HEK293T (cell line): ENCODE results near the gene SPRY1.

ENCODE experiments used
- CTBP1 ChIP-seq: fragments of 450-650 bp; IDR thresholded peaks from 2 replicates; pipeline ENCODE4 v1.6.1; 2016; ENCODE audit warnings: borderline replicate concordance
- ELF4 ChIP-seq: fragments of 450-650 bp; IDR thresholded peaks from 2 replicates; pipeline ENCODE4 v1.6.1; 2017; ENCODE audit warnings: antibody characterized with exemption
- FOXA1 ChIP-seq: fragments of 450-650 bp; IDR thresholded peaks from 2 replicates; pipeline ENCODE4 v1.6.1; 2016; ENCODE audit warnings: mild to moderate bottlenecking
- FOXM1 ChIP-seq: fragments of 450-650 bp; IDR thresholded peaks from 2 replicates; pipeline ENCODE4 v1.6.1; 2017; ENCODE audit warnings: mild to moderate bottlenecking, borderline replicate concordance
- HDGF ChIP-seq: fragments of 450-650 bp; IDR thresholded peaks from 2 replicates; pipeline ENCODE4 v1.6.1; 2017; ENCODE audit warnings: antibody characterized with exemption, borderline replicate concordance
- LEF1 ChIP-seq: fragments of 450-650 bp; IDR thresholded peaks from 2 replicates; pipeline ENCODE4 v1.6.1; 2017; ENCODE audit warnings: mild to moderate bottlenecking, borderline replicate concordance
- SP1 ChIP-seq: fragments of 450-650 bp; IDR thresholded peaks from 2 replicates; pipeline ENCODE4 v1.6.1; 2017
- SUZ12 ChIP-seq: fragments of 450-650 bp; IDR thresholded peaks from 2 replicates; pipeline ENCODE4 v1.6.1; 2016; ENCODE audit warnings: mild to moderate bottlenecking
- TARDBP ChIP-seq: fragments of 450-650 bp; IDR thresholded peaks from 2 replicates; pipeline ENCODE4 v1.6.1; 2016
- TF ChIP-seq, protein P1 (sequence below): fragments of 450-650 bp; IDR thresholded peaks from 2 replicates; pipeline ENCODE4 v1.6.1; 2016

DNA sequence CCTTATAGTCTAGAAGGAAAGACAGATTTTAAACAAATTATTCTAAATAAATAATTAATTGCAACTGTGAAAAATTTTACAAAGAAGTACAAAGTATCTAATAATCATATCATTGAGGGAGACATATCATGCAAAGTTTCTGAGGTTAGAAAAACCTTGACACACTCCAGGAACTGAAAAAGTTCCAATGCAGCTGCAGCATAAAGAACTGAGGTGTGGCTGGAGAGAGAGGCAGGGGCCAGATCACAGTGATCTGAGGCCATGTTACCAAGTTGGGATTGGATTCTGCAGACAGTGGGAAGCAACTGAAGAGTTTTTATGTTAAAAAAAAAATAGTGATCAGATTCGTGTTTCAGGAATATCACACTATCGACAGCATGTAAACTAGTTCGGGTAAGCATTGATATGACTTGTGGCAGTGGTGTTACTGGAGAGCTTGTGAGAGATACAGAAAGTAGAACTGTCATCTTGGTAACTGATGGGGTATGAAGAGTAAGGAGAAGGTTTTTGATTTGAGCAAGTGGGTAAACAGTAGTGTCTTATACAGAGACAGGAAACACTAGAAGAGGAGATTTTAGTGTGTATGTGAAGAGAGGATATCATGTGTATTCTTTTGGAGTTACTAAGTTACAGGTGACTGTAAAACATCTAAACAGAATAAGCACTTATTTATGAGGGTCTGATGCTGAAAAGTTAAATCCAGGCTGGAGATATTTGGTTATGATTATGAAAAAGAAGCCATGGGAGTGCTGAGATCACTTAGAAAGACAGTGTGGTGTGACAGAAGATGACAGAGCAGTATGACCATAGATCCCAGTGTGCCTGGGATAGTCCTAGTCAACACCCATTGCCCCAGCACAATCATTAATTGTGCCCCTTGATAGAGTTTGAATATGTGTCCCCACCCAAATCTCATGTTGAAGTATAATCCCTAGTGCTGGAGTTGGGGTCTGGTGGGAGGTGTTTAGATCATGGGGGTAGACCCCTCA lies 15.6 kb upstream of the SPRY1 start:
- no peak for TF ChIP-seq FOXM1
- TF ChIP-seq TARDBP: no peak
- TF ChIP-seq ELF4: no peak
- TF ChIP-seq LEF1: no peak
- no peak for TF ChIP-seq HDGF
- no peak for TF ChIP-seq SP1
- TF ChIP-seq SUZ12: no peak
- no peak for TF ChIP-seq CTBP1
- TF ChIP-seq FOXA1: no peak
- TF ChIP-seq, protein P1, sequence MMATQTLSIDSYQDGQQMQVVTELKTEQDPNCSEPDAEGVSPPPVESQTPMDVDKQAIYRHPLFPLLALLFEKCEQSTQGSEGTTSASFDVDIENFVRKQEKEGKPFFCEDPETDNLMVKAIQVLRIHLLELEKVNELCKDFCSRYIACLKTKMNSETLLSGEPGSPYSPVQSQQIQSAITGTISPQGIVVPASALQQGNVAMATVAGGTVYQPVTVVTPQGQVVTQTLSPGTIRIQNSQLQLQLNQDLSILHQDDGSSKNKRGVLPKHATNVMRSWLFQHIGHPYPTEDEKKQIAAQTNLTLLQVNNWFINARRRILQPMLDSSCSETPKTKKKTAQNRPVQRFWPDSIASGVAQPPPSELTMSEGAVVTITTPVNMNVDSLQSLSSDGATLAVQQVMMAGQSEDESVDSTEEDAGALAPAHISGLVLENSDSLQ: no peak
